ENCODE results near the gene ZDBF2. TPM values are rescaled to one million over a fixed set of nuclear protein-coding genes. Genes with fewer than 3 reads are reported as not detected.
A peak's percentile ranks its signal among the peaks of the same experiment; 100 is the strongest.

Gene ZDBF2
- total RNA-seq, 4 donors from 2014 or later = 10.6 to 14.0 (median 12.1) TPM

GRCh38 chr2:206253125-206253776 is 21.2 kb upstream of the ZDBF2 start:
- no peak for TF ChIP-seq POLR2AphosphoS5 (IDR thresholded peaks at IDR 0.05)
- TF ChIP-seq EP300 (IDR thresholded peaks at IDR 0.05) = no peak
- no peak for TF ChIP-seq POLR2A (IDR thresholded peaks at IDR 0.05; ENCODE audit: low read depth)
- no peak overlapping the region for H3K4me3 ChIP-seq
- H3K27ac ChIP-seq (replicated peaks in 1 of 4) = no peak overlapping the region
- intact Hi-C loops (cut with DNase I) = no loop called here
- DNase-seq (ENCODE audit: extremely low spot score) = no peak
- WGBS = 63% methylated on average over 19 of the region's 20 CpGs
- peaks cover 0 to 95% (median 28%) of the 10 kb centered on the region in 4 donors for H3K27me3 ChIP-seq
- H3K36me3 ChIP-seq = no peaks in the 10 kb centered on the region
- H3K4me1 ChIP-seq = peaks cover 0 to 9% (median 1%) of the 10 kb centered on the region in 4 donors
- H3K9me3 ChIP-seq = peaks cover 0 to 4% (median 0%) of the 10 kb centered on the region in 4 donors

GRCh38 chr2:206253777-206254166 is 20.7 kb upstream of the ZDBF2 start:
- peaks cover 0 to 100% (median 29%) of the 10 kb centered on the region in 4 donors for H3K27me3 ChIP-seq
- intact Hi-C loops (cut with DNase I) = no loop called here

GRCh38 chr2:206255003-206255402 is 19.5 kb upstream of the ZDBF2 start:
- Histone ChIP-seq H3K4me1 (peaks cover 0 to 9% (median 1%) of the 10 kb centered on the region in 4 donors), H3K27me3 (peaks cover 0 to 100% (median 35%) of the 10 kb centered on the region in 4 donors), H3K4me3 (no peak overlapping the region), H3K9me3 (peaks cover 0 to 4% (median 0%) of the 10 kb centered on the region in 4 donors), H3K36me3 (no peaks in the 10 kb centered on the region), H3K27ac (replicated peaks in 1 of 4) (no peak overlapping the region)
- no peak for TF ChIP-seq EP300 (IDR thresholded peaks at IDR 0.05)
- no peak for TF ChIP-seq CTCF (IDR thresholded peaks at IDR 0.05)
- no peak for TF ChIP-seq POLR2A (IDR thresholded peaks at IDR 0.05; ENCODE audit: low read depth)
- TF ChIP-seq POLR2AphosphoS5 (IDR thresholded peaks at IDR 0.05) = no peak
- intact Hi-C loops (cut with DNase I) = no loop called here
- WGBS = 52% methylated on average over 2 of the region's 2 CpGs
- DNase-seq (ENCODE audit: extremely low spot score) = no peak

More at GRCh38 chr2:206253777-206254166, 20.7 kb upstream of the ZDBF2 start:
- H3K4me1 ChIP-seq = peaks cover 0 to 9% (median 1%) of the 10 kb centered on the region in 4 donors
- H3K9me3 ChIP-seq = peaks cover 0 to 4% (median 0%) of the 10 kb centered on the region in 4 donors
- no peak overlapping the region for H3K4me3 ChIP-seq
- no peaks in the 10 kb centered on the region for H3K36me3 ChIP-seq
- 44% methylated on average over 5 of the region's 5 CpGs for WGBS
- H3K27ac ChIP-seq (replicated peaks in 1 of 4) = no peak overlapping the region
- DNase-seq (ENCODE audit: extremely low spot score) = no peak
- no peak for TF ChIP-seq POLR2A (IDR thresholded peaks at IDR 0.05; ENCODE audit: low read depth)
- no peak for TF ChIP-seq CTCF (IDR thresholded peaks at IDR 0.05)
- no peak for TF ChIP-seq EP300 (IDR thresholded peaks at IDR 0.05)
- no peak for TF ChIP-seq POLR2AphosphoS5 (IDR thresholded peaks at IDR 0.05)

- no peaks in the 10 kb centered on the region for H3K36me3 ChIP-seq
- TF ChIP-seq CTCF (IDR thresholded peaks at IDR 0.05) (no peak), EP300 (IDR thresholded peaks at IDR 0.05) (no peak), POLR2AphosphoS5 (IDR thresholded peaks at IDR 0.05) (no peak)
- no peak overlapping the region for H3K4me3 ChIP-seq
- no peak overlapping the region for H3K27ac ChIP-seq (replicated peaks in 1 of 4)
- H3K9me3 ChIP-seq = no peaks in the 10 kb centered on the region
- H3K27me3 ChIP-seq = peaks cover 0 to 100% (median 32%) of the 10 kb centered on the region in 4 donors
- peak; percentile 45 for DNase-seq (ENCODE audit: extremely low spot score)
- H3K4me1 ChIP-seq = no peaks in the 10 kb centered on the region
- 39% methylated on average over 7 of the region's 7 CpGs for WGBS
- intact Hi-C loops (cut with DNase I) = no loop called here
Observed at GRCh38 chr2:206256706-206257205, 17.7 kb upstream of the ZDBF2 start.

GRCh38 chr2:206257350-206257749 is 17.1 kb upstream of the ZDBF2 start:
- no peaks in the 10 kb centered on the region for H3K9me3 ChIP-seq
- H3K27me3 ChIP-seq = peaks cover 0 to 100% (median 34%) of the 10 kb centered on the region in 4 donors
- intact Hi-C loops (cut with DNase I) = no loop called here
- peak; percentile 62 for DNase-seq (ENCODE audit: extremely low spot score)
- H3K36me3 ChIP-seq = no peaks in the 10 kb centered on the region
- H3K4me3 ChIP-seq = no peak overlapping the region
- H3K4me1 ChIP-seq = no peaks in the 10 kb centered on the region
- no peak for TF ChIP-seq EP300 (IDR thresholded peaks at IDR 0.05)
- TF ChIP-seq POLR2A (IDR thresholded peaks at IDR 0.05; ENCODE audit: low read depth) = no peak
- TF ChIP-seq POLR2AphosphoS5 (IDR thresholded peaks at IDR 0.05) = no peak
- WGBS = 45% methylated on average over 12 of the region's 14 CpGs
- no peak overlapping the region for H3K27ac ChIP-seq (replicated peaks in 1 of 4)

Measured in esophagus muscularis mucosa (tissue), 4 donors.